GM19397 (cell line): ENCODE data around the gene FREM1.

Source experiments
- ATAC-seq: cut with Tn5 transposase; IDR thresholded peaks from one replicate; pipeline ENCODE4 v1.9.1; 2021; ENCODE audit warnings: mild to moderate bottlenecking, moderate library complexity; ENCODE audit not compliant: unreplicated experiment

FREM1 gene

GRCh38 chr9:14822666-14823065 is 87.6 kb downstream of the FREM1 start:
- ATAC-seq, result no peak

DNA sequence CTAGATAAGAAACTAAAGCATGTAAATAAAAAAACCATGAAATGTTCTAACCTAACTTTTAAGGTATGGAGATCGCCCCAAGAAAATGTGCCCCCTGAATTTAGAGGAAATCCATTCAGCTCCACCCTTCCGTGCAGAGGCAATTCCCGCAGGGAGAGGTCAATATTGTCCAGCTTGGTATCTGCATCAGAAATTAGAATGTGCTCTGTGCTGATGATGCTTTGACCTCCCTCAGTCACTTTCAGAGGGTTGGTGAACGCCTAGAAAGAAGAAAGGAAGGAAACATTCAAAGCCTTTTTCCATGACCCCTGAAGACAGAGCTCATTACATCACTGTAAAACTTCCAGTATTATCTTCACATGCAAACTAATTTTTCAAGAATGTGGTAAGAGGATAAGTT is 91.0 kb downstream of the FREM1 start:
- ATAC-seq, result no peak

GRCh38 chr9:14814249-14814628 is 96.0 kb downstream of the FREM1 start:
- ATAC-seq, result no peak

GRCh38 chr9:14813336-14814248 is 96.6 kb downstream of the FREM1 start:
- ATAC-seq, result no peak

DNA sequence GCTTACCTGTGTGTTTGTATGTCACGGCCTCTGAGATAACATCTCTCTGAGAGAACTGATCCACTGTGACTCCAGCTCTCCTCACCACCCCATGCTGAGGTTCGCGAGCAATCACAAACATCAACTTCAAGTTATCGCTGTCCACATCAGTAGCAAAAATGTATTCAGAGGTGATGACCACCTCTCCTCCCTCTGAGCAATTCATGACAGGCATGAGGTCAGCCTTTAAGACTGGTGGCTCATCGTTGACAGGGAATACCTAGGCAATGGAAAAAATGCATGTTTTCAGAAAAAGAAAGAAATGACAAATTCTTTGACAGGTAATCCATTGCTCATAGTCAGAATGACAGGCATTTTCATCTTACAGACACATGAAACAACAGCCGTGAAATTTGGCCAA is 97.4 kb downstream of the FREM1 start:
- no peak for ATAC-seq

DNA sequence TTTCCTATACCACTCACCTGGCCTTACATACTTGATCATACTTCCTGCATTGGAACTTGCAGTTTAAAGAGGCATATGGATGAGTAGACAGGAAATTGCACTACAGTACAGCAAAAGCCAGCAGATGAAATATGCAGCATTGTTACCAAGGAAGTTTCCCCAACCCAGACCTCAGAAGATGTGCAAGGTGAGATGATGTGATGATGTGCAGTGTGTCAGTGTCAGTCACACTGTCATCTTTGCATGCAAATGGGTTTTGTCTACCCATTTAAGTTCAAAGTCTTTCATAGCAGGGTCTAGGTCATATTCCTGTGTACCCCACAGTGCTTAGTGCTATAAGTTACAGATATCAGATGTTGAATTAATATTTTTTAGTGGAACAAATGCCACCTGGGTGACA is 98.4 kb downstream of the FREM1 start:
- ATAC-seq, result no peak

DNA sequence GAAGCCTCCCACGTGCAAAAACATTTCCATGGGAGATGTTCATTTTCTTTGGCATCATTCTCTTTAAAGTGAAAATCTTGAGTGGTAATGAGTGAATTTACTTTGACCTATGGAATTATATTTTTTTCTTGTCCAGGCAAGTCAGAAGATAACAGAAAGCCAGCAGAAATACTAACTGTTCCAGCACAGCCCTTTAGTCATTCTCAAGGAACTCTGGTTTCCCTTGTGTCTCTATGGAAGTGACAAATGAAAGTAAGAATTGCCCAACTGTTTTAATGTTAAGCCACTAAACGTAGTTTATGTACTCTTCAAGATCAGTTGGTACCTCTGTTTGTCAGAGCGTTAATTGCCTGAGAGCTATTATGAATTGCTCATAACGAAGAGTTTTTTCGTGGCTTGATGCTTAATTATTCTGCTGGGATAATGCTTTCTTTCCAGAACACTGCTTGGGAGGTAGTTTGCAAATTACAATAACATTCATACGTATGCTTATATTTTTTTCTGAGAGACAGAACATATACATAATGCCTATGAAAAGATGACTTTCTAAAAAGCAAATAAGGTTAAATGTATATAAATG is 103.2 kb downstream of the FREM1 start:
- ATAC-seq, result no peak

GRCh38 chr9:14799030-14799429 is 111.2 kb downstream of the FREM1 start:
- ATAC-seq, result no peak

- ATAC-seq, result no peak
These were observed 112.8 kb downstream of the FREM1 start for GRCh38 chr9:14797435-14797834.

DNA sequence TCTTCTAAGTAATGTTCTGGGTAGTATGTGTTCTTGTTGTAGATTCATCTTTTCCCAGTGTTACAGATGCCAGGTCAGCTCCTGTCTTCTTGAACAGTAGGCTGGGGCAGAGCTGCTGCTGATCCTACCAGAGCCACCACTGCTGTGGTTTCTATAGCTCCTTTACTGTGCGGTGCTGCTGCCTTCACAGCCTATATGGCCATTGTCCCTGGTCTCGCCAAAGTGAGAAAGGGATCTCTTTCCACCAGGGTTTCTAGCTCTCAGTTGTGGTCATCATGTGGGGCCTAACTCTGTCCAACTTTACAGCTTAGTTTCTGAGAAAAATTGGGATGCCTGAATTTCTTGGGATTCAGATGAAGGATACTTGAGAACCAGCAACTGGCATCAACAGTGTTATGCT is 116.8 kb downstream of the FREM1 start:
- no peak for ATAC-seq

- ATAC-seq, result no peak
These were observed 119.6 kb downstream of the FREM1 start for GRCh38 chr9:14790628-14791027.

DNA sequence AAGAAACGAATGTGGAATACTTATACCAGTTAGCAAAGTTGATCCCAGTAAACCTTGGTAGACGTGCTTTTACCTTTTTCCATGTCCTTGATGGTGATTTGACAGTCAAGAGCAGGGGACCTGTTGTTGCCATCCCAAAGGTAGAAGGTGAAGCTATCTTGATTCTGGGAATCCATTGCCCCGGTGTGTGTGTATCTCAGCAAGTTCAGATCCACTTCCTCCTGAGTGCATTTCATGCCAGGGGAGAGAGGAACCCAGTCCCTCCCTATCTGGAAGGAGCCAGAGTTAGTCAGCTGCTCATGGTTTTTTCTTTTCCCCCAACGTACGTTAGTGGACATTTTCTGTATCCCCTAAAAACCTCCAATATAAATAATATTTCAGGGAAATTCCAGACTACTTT is 121.4 kb downstream of the FREM1 start:
- ATAC-seq, result no peak

- ATAC-seq, result no peak
These were observed 126.9 kb downstream of the FREM1 start for GRCh38 chr9:14783358-14783757.

GRCh38 chr9:14782286-14783051 is 127.8 kb downstream of the FREM1 start:
- no peak for ATAC-seq

- ATAC-seq, result no peak
These were observed 129.5 kb downstream of the FREM1 start for GRCh38 chr9:14780693-14781092.

GRCh38 chr9:14780251-14780650 is 130.0 kb downstream of the FREM1 start:
- ATAC-seq, result no peak

- no peak for ATAC-seq
These were observed 130.6 kb downstream of the FREM1 start for GRCh38 chr9:14779566-14780022.

DNA sequence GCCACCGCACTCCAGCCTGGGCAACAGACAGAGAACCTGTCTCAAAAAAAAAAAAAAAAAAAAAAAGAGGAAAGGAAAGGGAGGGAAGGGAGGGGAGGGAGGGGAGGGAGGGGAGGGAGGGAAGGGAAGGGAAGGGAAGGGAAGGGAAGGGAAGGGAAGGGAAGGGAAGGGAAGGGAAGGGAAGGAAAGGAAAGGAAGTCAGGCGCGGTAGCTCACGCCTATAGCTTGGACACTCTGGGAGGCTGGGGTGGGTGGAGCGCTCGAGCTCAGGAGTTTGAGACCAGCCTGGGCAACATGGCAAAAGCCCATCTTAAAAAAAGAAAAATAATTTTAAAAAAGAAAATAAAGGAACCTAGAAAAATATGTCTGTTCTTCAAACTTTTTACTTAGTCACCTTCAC is 131.7 kb downstream of the FREM1 start:
- no peak for ATAC-seq

DNA sequence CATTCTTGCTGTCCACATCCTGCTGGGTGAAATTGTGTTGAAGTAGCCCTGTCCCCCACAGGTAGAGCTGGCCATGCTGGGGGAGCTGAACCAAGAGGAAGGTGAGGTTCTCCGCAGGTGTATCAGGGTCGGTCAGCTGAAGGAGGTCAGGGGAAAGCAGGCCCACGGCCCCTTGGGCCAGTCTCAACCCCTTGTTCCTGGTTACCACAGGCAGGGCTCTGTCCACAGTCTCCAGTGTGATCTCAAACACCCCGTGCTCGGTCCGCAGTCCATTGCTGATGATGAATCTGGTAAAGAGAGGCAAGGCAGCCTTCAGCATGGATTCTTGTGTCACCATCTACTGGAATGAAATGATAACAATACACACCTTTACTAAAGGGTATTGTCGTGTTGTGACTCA is 134.3 kb downstream of the FREM1 start:
- no peak for ATAC-seq

GRCh38 chr9:14770592-14770991 is 139.6 kb downstream of the FREM1 start:
- no peak for ATAC-seq

GRCh38 chr9:14769230-14769571 is 141.0 kb downstream of the FREM1 start:
- ATAC-seq, result no peak
